ENCODE results near the gene PNMA8C. TPM values are rescaled to one million over a fixed set of nuclear protein-coding genes. Genes with fewer than 3 reads are reported as not detected.

The PNMA8C gene
- total and polyA plus RNA-seq, 2 experiments from 2014 or later, result 0.44 to 2.3 TPM

DNA sequence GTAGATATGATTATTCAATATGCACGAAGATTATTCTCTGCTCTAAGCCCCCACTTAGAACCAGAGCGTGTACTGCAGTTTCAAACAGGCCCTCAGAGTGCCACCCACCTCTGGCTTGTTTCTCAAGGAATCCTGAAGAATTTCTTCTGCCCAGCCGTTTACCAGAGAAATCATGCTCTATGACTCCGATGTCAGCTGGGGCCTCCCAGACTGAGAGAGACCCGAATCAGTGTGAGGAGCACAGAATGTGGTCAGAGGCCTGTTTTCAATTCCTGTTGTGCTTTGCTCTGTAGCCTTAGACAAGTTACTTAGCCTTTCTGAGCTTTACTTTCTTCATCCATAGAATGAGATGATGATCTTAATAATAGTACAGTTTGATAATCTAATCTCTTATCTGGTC is 5.5 kb downstream of the PNMA8C start:
- no peak overlapping the region for H3K27ac ChIP-seq (ENCODE audit: low read depth)
- peaks cover 9% of the 10 kb centered on the region for H3K4me1 ChIP-seq (ENCODE audit: insufficient read depth)
- no peak overlapping the region for H3K4me3 ChIP-seq
- Mint-ChIP-seq H3K9me3 (no peaks in the 10 kb centered on the region), H3K36me3 (ENCODE audit: low read depth) (no peaks in the 10 kb centered on the region), H3K4me3 (no peak overlapping the region), H3K4me1 (peaks cover 16% of the 10 kb centered on the region), H3K27me3 (ENCODE audit: insufficient read depth, low read depth, poor library complexity) (peaks cover 16% of the 10 kb centered on the region), H3K27ac (no peak overlapping the region)
- H2AFZ ChIP-seq, result no peak overlapping the region
- ATAC-seq (no peak), DNase-seq (ENCODE audit: low spot score) (no peak)
- H3K79me2 ChIP-seq (replicated peaks; ENCODE audit: insufficient read depth), result no peaks in the 10 kb centered on the region
- no peak overlapping the region for H3K4me2 ChIP-seq
- no peaks in the 10 kb centered on the region for H3K27me3 ChIP-seq (ENCODE audit: insufficient read depth)
- TF ChIP-seq ZNF331 (CRISPR knock-in tag; IDR thresholded peaks at IDR 0.05; ENCODE audit: low read depth) (no peak), EZH2phosphoT487 (IDR thresholded peaks at IDR 0.05; ENCODE audit: unreplicated experiment) (no peak), CREB1 (CRISPR knock-in tag; IDR thresholded peaks at IDR 0.05; ENCODE audit: low read depth) (no peak), CTCF (conservative IDR thresholded peaks at IDR 0.05; ENCODE audit: low read depth in 2 of 2) (no peak), REST (IDR thresholded peaks at IDR 0.05; ENCODE audit: unreplicated experiment) (no peak), EZH2 (IDR thresholded peaks at IDR 0.05; ENCODE audit: low read depth, unreplicated experiment) (no peak), JUNB (IDR thresholded peaks at IDR 0.05; ENCODE audit: unreplicated experiment) (no peak), ZNF114 (CRISPR knock-in tag; IDR thresholded peaks at IDR 0.05) (no peak), NANOG (IDR thresholded peaks at IDR 0.05; ENCODE audit: borderline replicate concordance) (no peak), POLR2AphosphoS5 (IDR thresholded peaks at IDR 0.05; ENCODE audit: low read depth) (no peak), STAT1 (IDR thresholded peaks at IDR 0.05; ENCODE audit: unreplicated experiment) (no peak)
- TF ChIP-seq, protein P1, sequence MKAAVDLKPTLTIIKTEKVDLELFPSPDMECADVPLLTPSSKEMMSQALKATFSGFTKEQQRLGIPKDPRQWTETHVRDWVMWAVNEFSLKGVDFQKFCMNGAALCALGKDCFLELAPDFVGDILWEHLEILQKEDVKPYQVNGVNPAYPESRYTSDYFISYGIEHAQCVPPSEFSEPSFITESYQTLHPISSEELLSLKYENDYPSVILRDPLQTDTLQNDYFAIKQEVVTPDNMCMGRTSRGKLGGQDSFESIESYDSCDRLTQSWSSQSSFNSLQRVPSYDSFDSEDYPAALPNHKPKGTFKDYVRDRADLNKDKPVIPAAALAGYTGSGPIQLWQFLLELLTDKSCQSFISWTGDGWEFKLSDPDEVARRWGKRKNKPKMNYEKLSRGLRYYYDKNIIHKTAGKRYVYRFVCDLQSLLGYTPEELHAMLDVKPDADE (IDR thresholded peaks at IDR 0.05), result no peak
- TF ChIP-seq, protein P2, sequence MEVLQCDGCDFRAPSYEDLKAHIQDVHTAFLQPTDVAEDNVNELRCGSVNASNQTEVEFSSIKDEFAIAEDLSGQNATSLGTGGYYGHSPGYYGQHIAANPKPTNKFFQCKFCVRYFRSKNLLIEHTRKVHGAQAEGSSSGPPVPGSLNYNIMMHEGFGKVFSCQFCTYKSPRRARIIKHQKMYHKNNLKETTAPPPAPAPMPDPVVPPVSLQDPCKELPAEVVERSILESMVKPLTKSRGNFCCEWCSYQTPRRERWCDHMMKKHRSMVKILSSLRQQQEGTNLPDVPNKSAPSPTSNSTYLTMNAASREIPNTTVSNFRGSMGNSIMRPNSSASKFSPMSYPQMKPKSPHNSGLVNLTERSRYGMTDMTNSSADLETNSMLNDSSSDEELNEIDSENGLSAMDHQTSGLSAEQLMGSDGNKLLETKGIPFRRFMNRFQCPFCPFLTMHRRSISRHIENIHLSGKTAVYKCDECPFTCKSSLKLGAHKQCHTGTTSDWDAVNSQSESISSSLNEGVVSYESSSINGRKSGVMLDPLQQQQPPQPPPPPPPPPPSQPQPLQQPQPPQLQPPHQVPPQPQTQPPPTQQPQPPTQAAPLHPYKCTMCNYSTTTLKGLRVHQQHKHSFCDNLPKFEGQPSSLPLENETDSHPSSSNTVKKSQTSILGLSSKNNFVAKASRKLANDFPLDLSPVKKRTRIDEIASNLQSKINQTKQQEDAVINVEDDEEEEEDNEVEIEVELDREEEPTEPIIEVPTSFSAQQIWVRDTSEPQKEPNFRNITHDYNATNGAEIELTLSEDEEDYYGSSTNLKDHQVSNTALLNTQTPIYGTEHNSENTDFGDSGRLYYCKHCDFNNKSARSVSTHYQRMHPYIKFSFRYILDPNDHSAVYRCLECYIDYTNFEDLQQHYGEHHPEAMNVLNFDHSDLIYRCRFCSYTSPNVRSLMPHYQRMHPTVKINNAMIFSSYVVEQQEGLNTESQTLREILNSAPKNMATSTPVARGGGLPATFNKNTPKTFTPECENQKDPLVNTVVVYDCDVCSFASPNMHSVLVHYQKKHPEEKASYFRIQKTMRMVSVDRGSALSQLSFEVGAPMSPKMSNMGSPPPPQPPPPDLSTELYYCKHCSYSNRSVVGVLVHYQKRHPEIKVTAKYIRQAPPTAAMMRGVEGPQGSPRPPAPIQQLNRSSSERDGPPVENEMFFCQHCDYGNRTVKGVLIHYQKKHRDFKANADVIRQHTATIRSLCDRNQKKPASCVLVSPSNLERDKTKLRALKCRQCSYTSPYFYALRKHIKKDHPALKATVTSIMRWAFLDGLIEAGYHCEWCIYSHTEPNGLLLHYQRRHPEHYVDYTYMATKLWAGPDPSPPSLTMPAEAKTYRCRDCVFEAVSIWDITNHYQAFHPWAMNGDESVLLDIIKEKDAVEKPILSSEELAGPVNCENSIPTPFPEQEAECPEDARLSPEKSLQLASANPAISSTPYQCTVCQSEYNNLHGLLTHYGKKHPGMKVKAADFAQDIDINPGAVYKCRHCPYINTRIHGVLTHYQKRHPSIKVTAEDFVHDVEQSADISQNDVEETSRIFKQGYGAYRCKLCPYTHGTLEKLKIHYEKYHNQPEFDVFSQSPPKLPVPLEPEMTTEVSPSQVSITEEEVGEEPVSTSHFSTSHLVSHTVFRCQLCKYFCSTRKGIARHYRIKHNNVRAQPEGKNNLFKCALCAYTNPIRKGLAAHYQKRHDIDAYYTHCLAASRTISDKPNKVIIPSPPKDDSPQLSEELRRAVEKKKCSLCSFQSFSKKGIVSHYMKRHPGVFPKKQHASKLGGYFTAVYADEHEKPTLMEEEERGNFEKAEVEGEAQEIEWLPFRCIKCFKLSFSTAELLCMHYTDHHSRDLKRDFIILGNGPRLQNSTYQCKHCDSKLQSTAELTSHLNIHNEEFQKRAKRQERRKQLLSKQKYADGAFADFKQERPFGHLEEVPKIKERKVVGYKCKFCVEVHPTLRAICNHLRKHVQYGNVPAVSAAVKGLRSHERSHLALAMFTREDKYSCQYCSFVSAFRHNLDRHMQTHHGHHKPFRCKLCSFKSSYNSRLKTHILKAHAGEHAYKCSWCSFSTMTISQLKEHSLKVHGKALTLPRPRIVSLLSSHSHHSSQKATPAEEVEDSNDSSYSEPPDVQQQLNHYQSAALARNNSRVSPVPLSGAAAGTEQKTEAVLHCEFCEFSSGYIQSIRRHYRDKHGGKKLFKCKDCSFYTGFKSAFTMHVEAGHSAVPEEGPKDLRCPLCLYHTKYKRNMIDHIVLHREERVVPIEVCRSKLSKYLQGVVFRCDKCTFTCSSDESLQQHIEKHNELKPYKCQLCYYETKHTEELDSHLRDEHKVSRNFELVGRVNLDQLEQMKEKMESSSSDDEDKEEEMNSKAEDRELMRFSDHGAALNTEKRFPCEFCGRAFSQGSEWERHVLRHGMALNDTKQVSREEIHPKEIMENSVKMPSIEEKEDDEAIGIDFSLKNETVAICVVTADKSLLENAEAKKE (CRISPR knock-in tag; IDR thresholded peaks at IDR 0.05), result no peak
- H4K20me1 ChIP-seq (replicated peaks; ENCODE audit: insufficient read depth), result no peaks in the 10 kb centered on the region
- H3K9me2 ChIP-seq (ENCODE audit: insufficient read depth), result no peaks in the 10 kb centered on the region
- H3F3A ChIP-seq (replicated peaks; ENCODE audit: low read depth), result no peaks in the 10 kb centered on the region
- H3K36me3 ChIP-seq (ENCODE audit: insufficient read depth), result no peaks in the 10 kb centered on the region
